ENCODE results near the gene GABRB3. TPM values are rescaled to one million over a fixed set of nuclear protein-coding genes. Genes with fewer than 3 reads are reported as not detected.

The GABRB3 gene
- total RNA-seq, 2 experiments from 2014 or later, result 0.16 TPM; not detected in 1

DNA sequence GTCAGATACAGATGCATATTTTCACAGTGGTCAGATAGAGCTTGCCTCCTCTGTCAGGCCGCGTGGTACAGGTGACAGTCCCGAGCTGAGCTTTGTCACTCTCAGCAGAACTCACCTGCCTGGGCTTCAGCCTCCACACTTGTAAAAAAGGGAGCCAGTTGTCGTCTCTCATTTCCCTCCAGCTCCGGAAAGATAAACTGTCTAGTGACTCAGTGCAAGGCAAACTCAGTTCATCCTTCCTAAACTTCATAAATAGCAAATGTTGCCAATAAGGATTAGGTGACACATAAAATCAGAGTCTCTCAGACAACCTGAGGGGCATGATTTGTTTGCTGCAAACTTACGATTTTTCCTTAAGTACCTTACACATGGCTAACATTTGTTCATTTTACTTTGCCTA is 116.8 kb downstream of the GABRB3 start:
- H3K4me1 Mint-ChIP-seq (ENCODE audit: low read depth), result no peaks in the 10 kb centered on the region
- CTCF ChIA-PET, result interaction anchor here (0.6 kb wide), 1 partner anchor 261 kb away, joined by 3 read pairs; no protein-coding TSS in a partner anchor

DNA sequence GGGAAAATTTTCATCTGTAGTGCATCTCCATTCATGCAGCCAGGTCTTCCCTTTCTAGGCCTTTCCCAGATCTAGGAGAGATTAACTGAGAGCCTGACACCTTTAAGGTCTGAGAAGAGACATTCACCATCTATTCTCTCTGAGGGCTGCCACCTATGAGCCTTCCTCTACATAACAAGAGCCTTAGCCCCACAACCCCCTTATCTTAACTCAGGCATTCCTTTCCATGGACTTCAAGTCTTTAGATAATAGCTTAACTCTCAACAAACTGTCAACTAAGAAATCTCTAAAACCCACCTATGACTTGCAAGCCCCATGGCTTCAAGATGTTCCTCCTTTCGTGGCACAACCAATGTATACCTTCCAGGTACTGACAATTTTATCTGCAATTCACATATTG is 121.0 kb downstream of the GABRB3 start:
- Mint-ChIP-seq H3K36me3 (ENCODE audit: low read depth) (no peaks in the 10 kb centered on the region), H3K9me3 (peaks cover 17% of the 10 kb centered on the region), H3K4me3 (no peak overlapping the region), H3K4me1 (ENCODE audit: low read depth) (no peaks in the 10 kb centered on the region), H3K27ac (no peak overlapping the region), H3K27me3 (no peaks in the 10 kb centered on the region)
- TF ChIP-seq, protein P1, sequence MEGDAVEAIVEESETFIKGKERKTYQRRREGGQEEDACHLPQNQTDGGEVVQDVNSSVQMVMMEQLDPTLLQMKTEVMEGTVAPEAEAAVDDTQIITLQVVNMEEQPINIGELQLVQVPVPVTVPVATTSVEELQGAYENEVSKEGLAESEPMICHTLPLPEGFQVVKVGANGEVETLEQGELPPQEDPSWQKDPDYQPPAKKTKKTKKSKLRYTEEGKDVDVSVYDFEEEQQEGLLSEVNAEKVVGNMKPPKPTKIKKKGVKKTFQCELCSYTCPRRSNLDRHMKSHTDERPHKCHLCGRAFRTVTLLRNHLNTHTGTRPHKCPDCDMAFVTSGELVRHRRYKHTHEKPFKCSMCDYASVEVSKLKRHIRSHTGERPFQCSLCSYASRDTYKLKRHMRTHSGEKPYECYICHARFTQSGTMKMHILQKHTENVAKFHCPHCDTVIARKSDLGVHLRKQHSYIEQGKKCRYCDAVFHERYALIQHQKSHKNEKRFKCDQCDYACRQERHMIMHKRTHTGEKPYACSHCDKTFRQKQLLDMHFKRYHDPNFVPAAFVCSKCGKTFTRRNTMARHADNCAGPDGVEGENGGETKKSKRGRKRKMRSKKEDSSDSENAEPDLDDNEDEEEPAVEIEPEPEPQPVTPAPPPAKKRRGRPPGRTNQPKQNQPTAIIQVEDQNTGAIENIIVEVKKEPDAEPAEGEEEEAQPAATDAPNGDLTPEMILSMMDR (IDR thresholded peaks at IDR 0.05), result no peak
- intact Hi-C loops (cut with micrococcal nuclease), result no loop called here
- DNase-seq, result no peak
- ChIA-PET CTCF (no interaction called here), POLR2A (no interaction called here)
- ATAC-seq, result no peak

More for the DNA sequence above, 116.8 kb downstream of the GABRB3 start:
- Mint-ChIP-seq H3K4me3 (no peak overlapping the region), H3K27me3 (no peaks in the 10 kb centered on the region), H3K9me3 (peaks cover 13% of the 10 kb centered on the region), H3K36me3 (ENCODE audit: low read depth) (no peaks in the 10 kb centered on the region), H3K27ac (no peak overlapping the region)
- DNase-seq, result no peak
- POLR2A ChIA-PET, result no interaction called here
- intact Hi-C loops (cut with micrococcal nuclease), result no loop called here
- TF ChIP-seq, protein P1 (IDR thresholded peaks at IDR 0.05), result no peak
- ATAC-seq, result no peak

DNA sequence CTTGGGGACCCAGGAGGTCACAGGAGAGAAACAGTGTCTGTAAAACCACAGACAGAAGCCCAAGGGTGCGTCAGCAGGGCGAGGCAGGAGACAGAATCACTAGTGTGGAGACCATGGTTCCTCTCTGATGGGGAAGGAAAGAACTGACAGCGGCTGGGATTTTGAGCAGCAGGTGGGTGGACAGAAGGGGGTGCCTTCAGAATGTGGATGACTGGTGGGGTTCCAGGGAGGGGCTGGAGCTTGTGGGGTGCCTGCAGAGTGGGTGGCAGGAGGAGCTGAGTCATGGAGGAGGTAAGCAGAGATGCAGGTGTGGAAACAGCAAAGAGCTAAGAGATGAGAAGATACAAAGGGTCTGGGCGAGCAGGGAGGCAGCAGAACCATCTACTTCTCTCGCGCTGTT is 124.2 kb downstream of the GABRB3 start:
- H3K4me1 Mint-ChIP-seq (ENCODE audit: low read depth), result no peaks in the 10 kb centered on the region
- intact Hi-C loops (cut with micrococcal nuclease), result no loop called here
- no peaks in the 10 kb centered on the region for H3K36me3 Mint-ChIP-seq (ENCODE audit: low read depth)
- TF ChIP-seq, protein P1 (IDR thresholded peaks at IDR 0.05), result no peak
- DNase-seq, result no peak
- ATAC-seq, result no peak
- H3K27ac Mint-ChIP-seq, result no peak overlapping the region
- H3K9me3 Mint-ChIP-seq, result peaks cover 16% of the 10 kb centered on the region
- ChIA-PET CTCF (no interaction called here), POLR2A (no interaction called here)
- H3K4me3 Mint-ChIP-seq, result no peak overlapping the region
- H3K27me3 Mint-ChIP-seq, result no peaks in the 10 kb centered on the region

DNA sequence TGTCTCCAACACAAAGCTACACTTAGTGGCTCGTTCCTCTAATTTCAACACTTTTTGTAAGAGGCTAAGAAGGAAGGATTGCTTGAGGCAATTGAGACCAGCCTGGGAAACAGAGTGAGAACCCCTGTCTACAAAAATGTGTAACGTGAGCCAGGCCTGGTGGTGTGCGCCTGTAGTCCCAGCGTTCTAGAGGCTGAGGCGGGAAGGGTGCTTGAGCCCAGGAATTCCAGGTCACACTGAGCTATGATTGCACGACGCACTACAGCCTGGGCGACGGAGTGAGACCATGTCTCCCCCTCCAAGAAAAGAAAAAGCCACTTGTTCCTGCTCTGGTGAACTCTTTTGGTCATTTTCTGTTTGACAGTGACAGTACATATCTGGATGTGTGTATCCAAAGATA is 127.9 kb downstream of the GABRB3 start:
- TF ChIP-seq, protein P1 (IDR thresholded peaks at IDR 0.05), result no peak
- H3K36me3 Mint-ChIP-seq (ENCODE audit: low read depth), result no peaks in the 10 kb centered on the region
- no peak overlapping the region for H3K4me3 Mint-ChIP-seq
- no peaks in the 10 kb centered on the region for H3K4me1 Mint-ChIP-seq (ENCODE audit: low read depth)
- ChIA-PET CTCF (no interaction called here), POLR2A (no interaction called here)
- H3K27ac Mint-ChIP-seq, result no peak overlapping the region
- ATAC-seq (no peak), DNase-seq (no peak)
- intact Hi-C loops (cut with micrococcal nuclease), result no loop called here
- H3K9me3 Mint-ChIP-seq, result peaks cover 10% of the 10 kb centered on the region
- H3K27me3 Mint-ChIP-seq, result no peaks in the 10 kb centered on the region

DNA sequence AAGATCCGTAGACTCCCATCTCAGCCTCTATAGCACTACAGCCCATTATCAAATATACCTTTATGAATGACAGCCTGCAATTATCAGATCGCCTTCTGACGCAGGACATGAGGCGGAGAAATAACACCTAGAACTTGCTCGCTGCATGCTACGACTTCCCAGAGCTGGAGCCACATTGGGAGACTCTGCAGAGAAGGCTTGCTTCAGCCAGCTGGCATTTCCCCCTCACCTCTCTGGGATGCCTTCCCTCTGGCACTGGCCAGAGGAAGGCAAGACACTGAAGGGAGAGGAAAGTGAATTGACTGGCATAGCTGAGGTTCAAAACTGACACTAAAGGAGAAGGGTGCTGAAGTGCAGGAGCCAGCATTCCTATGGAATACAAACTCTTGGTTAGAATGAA is 131.7 kb downstream of the GABRB3 start:
- POLR2A ChIA-PET, result no interaction called here
- Mint-ChIP-seq H3K36me3 (ENCODE audit: low read depth) (no peaks in the 10 kb centered on the region), H3K4me3 (no peak overlapping the region), H3K27ac (no peak overlapping the region), H3K4me1 (ENCODE audit: low read depth) (no peaks in the 10 kb centered on the region), H3K27me3 (no peaks in the 10 kb centered on the region), H3K9me3 (peaks cover 6% of the 10 kb centered on the region)
- TF ChIP-seq, protein P1 (IDR thresholded peaks at IDR 0.05), result no peak
- no peak for DNase-seq
- intact Hi-C loops (cut with micrococcal nuclease), result no loop called here
- CTCF ChIA-PET, result no interaction called here
- no peak for ATAC-seq

Measured in activated CD8-positive, alpha-beta T cell treated with anti-CD3 and anti-CD28 coated beads for 36 hours (primary cell).